Measurements from ENCODE around the gene CBY2.
A peak's percentile ranks its signal among the peaks of the same experiment; 100 is the strongest.

The CBY2 gene

DNA sequence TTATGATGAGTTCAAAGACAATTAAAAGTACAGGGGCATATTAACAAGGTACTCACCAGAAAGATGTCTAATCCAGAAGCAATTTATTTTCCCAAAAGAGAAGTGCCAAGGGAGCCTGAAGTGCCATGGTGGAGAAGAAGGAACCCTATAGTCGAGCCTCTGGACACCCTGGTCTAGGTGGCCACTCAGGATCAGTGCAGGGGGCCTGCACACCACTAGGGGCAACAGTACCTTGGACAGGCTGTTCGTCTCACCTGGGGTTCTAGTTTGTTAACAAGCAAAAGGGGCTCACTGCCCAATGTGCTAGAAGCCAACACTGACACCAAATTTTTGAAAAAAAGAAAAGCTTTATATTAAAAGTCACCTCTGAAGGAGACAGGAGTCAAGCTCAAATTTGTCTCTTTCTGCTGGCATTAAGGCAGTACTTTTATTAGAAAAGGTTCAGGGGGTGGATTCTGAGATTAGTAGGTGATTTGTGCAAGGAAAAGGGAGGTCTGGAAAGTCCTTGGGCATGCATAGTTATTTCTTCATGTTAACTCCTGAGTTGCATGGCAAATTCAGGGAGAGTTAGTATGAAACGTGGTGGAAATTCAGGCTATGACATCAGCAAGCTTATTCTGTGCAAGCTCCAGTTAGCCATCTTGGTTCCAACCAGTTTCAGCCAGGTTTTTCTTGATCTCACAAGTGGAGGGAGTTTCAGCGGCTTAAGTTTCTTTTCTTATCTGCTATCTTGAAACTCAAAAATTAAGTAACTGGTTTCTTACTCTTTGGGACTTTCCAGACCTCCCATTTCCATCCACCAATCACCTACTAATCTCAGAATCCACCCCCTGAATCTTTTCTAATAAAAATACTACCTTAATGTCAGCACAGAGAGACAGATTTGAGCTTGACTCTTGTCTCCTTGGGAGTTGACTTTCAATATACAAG is 884 bp upstream of the CBY2 start:
- H3K79me2 ChIP-seq (ENCODE audit: insufficient read depth, low read length): no peaks in the 10 kb centered on the region
- no peak for TF ChIP-seq EZH2 (IDR thresholded peaks at IDR 0.05; ENCODE audit: borderline replicate concordance, low read length)
- TF ChIP-seq CTCF (IDR thresholded peaks at IDR 0.05; ENCODE audit: low read length): peak; percentile 19; the same call in 1 of the 2 replicates
- H3K4me2 ChIP-seq (ENCODE audit: low read length): no peak overlapping the region
- no peaks in the 10 kb centered on the region for H3K27me3 ChIP-seq (ENCODE audit: insufficient read depth, low read length)
- H3K27ac ChIP-seq (ENCODE audit: low read depth, low read length, poor library complexity, severe bottlenecking): no peak overlapping the region
- H3F3A ChIP-seq (ENCODE audit: insufficient read depth, low read length): no peaks in the 10 kb centered on the region
- H3K9me3 ChIP-seq (ENCODE audit: low read length): no peaks in the 10 kb centered on the region
- no peaks in the 10 kb centered on the region for H3K9me2 ChIP-seq (ENCODE audit: low read depth, low read length)
- H3K36me3 ChIP-seq (ENCODE audit: insufficient read depth, low read length): no peaks in the 10 kb centered on the region
- no peak overlapping the region for H3K9ac ChIP-seq (ENCODE audit: low read length)
- no peak overlapping the region for H3K4me3 ChIP-seq (ENCODE audit: low read depth, low read length, poor library complexity, severe bottlenecking)
- no peak overlapping the region for H2AFZ ChIP-seq (ENCODE audit: low read length)
- no peaks in the 10 kb centered on the region for H3K4me1 ChIP-seq (ENCODE audit: insufficient read depth, low read length, severe bottlenecking)
- H4K20me1 ChIP-seq (ENCODE audit: insufficient read depth, low read length): no peaks in the 10 kb centered on the region

DNA sequence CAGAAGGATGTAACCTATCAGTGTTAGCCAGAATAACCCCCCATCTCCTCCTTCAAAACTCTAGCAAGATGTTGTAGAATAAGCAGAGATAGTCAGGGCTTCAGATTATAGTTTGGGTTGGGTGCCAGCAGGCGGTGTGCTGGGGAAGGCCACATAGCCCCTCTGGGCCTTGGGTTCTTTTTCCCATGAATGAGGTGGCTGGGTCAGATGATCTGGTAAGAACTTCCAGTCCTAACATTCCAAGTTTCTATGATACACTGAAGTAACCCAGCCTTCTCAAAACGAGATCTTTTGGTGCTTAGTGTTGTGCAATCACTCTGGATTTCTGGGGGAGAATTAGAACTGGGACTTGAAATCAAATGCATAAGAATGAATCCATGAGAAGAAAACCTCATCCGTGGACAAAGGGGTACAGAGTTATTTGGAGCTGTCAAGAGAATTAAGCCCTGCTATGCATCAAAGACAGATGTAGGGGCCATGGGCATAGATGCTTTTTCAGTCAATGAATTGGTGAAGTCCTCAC is 810 bp downstream of the CBY2 start:
- Histone ChIP-seq H3K4me1 (ENCODE audit: insufficient read depth, low read length, severe bottlenecking) (no peaks in the 10 kb centered on the region), H3K79me2 (ENCODE audit: insufficient read depth, low read length) (no peaks in the 10 kb centered on the region), H3K4me3 (ENCODE audit: low read depth, low read length, poor library complexity, severe bottlenecking) (no peak overlapping the region), H3K9me2 (ENCODE audit: low read depth, low read length) (no peaks in the 10 kb centered on the region), H4K20me1 (ENCODE audit: insufficient read depth, low read length) (no peaks in the 10 kb centered on the region), H3K36me3 (ENCODE audit: insufficient read depth, low read length) (no peaks in the 10 kb centered on the region), H3K27ac (ENCODE audit: low read depth, low read length, poor library complexity, severe bottlenecking) (no peak overlapping the region), H3K9ac (ENCODE audit: low read length) (no peak overlapping the region), H3F3A (ENCODE audit: insufficient read depth, low read length) (no peaks in the 10 kb centered on the region), H3K4me2 (ENCODE audit: low read length) (no peak overlapping the region), H3K9me3 (ENCODE audit: low read length) (no peaks in the 10 kb centered on the region), H3K27me3 (ENCODE audit: insufficient read depth, low read length) (no peaks in the 10 kb centered on the region), H2AFZ (ENCODE audit: low read length) (no peak overlapping the region)
- no peak for TF ChIP-seq EZH2 (IDR thresholded peaks at IDR 0.05; ENCODE audit: borderline replicate concordance, low read length)
- TF ChIP-seq CTCF (IDR thresholded peaks at IDR 0.05; ENCODE audit: low read length): no peak

DNA sequence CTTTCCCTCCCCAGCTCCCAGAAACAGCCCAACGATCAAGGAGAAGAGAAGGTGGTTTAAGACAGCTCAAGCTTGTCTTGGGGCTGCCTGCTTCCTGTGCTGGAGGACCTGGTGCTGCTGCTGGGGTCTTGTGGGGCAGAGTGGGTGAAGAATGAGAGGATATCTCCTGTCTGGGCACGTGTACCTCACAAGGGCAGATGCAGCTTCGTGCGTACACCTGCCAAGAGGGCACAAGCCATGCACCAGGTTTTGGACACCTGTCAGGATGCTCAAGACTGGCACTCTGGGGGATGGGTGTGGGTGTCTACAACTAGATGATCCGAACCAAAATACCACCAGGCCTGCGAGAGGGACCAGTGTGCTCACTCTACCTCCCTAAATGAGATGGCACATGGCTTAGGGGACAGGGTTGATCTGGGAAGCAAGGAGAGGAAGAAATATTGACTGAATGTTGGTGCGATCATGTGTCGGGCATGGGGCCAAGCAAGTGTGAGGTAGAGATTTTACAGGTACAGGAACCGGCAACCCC is 2.2 kb downstream of the CBY2 start:
- Histone ChIP-seq H3K4me1 (ENCODE audit: insufficient read depth, low read length, severe bottlenecking) (no peaks in the 10 kb centered on the region), H3K9ac (ENCODE audit: low read length) (no peak overlapping the region), H3K9me3 (ENCODE audit: low read length) (no peaks in the 10 kb centered on the region), H3F3A (ENCODE audit: insufficient read depth, low read length) (no peaks in the 10 kb centered on the region), H3K27ac (ENCODE audit: low read depth, low read length, poor library complexity, severe bottlenecking) (no peak overlapping the region), H3K9me2 (ENCODE audit: low read depth, low read length) (no peaks in the 10 kb centered on the region), H2AFZ (ENCODE audit: low read length) (no peak overlapping the region), H3K79me2 (ENCODE audit: insufficient read depth, low read length) (no peaks in the 10 kb centered on the region), H3K27me3 (ENCODE audit: insufficient read depth, low read length) (no peaks in the 10 kb centered on the region), H3K4me3 (ENCODE audit: low read depth, low read length, poor library complexity, severe bottlenecking) (no peak overlapping the region), H3K36me3 (ENCODE audit: insufficient read depth, low read length) (no peaks in the 10 kb centered on the region), H3K4me2 (ENCODE audit: low read length) (no peak overlapping the region), H4K20me1 (ENCODE audit: insufficient read depth, low read length) (no peaks in the 10 kb centered on the region)
- no peak for TF ChIP-seq CTCF (IDR thresholded peaks at IDR 0.05; ENCODE audit: low read length)
- no peak for TF ChIP-seq EZH2 (IDR thresholded peaks at IDR 0.05; ENCODE audit: borderline replicate concordance, low read length)
